GM19468 (cell line): ENCODE results near the gene CORO2B.

Experiments used
- ATAC-seq: cut with Tn5 transposase; IDR thresholded peaks from one replicate; pipeline ENCODE4 v1.9.1; 2021; ENCODE audit warnings: mild to moderate bottlenecking, moderate library complexity, moderate number of reproducible peaks; ENCODE audit not compliant: unreplicated experiment; ENCODE audit errors: extremely low read depth

The CORO2B gene

DNA sequence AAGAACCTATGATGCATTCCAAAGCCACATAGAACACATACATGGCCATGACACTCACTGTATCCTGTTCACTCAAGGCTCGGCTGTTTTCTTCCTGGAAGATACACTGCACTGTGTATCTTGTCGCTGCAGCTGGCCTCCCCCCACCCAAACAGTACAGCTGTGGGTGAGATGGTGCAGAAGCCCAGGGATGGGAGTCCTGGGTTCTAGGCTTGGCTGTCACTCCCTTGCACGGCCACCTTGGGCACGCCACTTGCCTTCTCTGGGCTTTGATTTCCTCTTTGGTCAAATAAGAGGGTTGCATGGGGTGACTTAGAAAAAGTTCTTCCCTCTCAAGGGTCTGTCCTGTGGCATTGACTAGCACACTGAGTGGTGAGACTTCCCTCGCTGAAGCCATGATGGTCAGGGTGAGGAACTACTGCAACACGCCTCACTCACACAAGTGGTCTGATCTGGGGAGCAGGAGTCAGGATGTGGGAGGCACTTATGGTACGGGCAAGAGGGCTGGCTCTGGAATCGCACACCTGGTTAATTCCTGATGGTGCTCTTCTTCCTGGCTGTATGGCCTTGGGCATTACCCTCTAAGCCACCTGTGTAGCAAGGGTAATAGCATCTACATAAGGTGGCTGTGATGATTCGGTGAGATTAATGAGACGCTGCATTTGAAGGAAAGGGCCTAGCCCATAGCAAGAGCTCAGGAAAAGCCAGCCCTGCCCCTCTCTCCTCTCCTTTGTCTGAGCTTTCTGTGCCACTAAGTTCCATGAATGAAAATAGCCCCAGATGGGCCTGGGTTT, 197.9 kb downstream of the CORO2B start:
- no peak for ATAC-seq
